Brain microvascular endothelial cell (primary cell): ENCODE data around the gene ID2.

Source experiments
- DNase-seq: peaks from one replicate; pipeline ENCODE4 v3.0.0-alpha.2; 2020
- H3K27ac ChIP-seq: fragments of 250-450 bp; sonication (Bioruptor Pico); 2 replicates; pipeline ENCODE4 v1.5.1; 2020; ENCODE audit warnings: mild to moderate bottlenecking, moderate library complexity
- H3K27me3 ChIP-seq: fragments of 250-450 bp; sonication (Bioruptor Pico); replicated peaks from 2 replicates; pipeline ENCODE4 v1.5.1; 2020; ENCODE audit warnings: mild to moderate bottlenecking
- H3K36me3 ChIP-seq: fragments of 250-450 bp; sonication (Bioruptor Pico); replicated peaks from 2 replicates; pipeline ENCODE4 v1.5.1; 2020; ENCODE audit warnings: mild to moderate bottlenecking
- H3K4me3 ChIP-seq: 2 replicates; pipeline ENCODE4 v1.5.1; 2011; ENCODE audit warnings: low read depth, mild to moderate bottlenecking, control low read depth, low read length, moderate library complexity
- CTCF ChIP-seq: IDR thresholded peaks from 2 replicates; pipeline ENCODE4 v1.5.1; 2011; ENCODE audit warnings: low read depth, mild to moderate bottlenecking, moderate library complexity, low read length, control low read depth, inconsistent platforms; ENCODE audit errors: missing control alignments
- in situ Hi-C: cut with HindIII; loops from 2 replicates; pipeline ENCODE4 v1.10.0; 2017; ENCODE audit warnings: low sequenced_read_pairs, low pct_ligation_motif_present

The ID2 gene

DNA sequence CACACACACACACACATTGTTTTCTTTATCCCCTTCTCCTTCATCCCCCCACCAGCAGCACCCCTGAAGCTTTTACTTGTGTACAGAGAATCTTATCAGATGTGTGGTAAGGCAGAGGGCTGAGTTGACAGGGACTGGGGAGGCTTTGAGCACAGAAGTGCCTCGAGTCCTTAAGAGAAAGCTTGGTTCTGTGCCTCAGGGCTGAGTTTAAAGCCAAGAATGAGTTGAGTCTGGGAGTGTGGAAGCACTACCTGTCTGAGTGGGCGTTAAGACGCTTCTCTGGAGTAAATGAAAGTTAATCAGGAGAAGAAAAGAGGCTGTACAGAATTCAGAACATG lies 2.7 kb downstream of the ID2 start:
- no peaks in the 10 kb centered on the region for H3K36me3 ChIP-seq
- H3K27me3 ChIP-seq = no peaks in the 10 kb centered on the region
- no peak overlapping the region for H3K27ac ChIP-seq
- in situ Hi-C loops = no loop called here
- DNase-seq = no peak
- no peak for TF ChIP-seq CTCF
- peak overlapping the region; percentile 20 for H3K4me3 ChIP-seq

- DNase-seq = no peak
- Histone ChIP-seq H3K4me3 (peak overlapping the region; percentile 47), H3K27me3 (no peaks in the 10 kb centered on the region), H3K36me3 (no peaks in the 10 kb centered on the region), H3K27ac (no peak overlapping the region)
- in situ Hi-C loops = no loop called here
- TF ChIP-seq CTCF = no peak
Measured at GRCh38 chr2:8684878-8685696, 3.2 kb downstream of the ID2 start.

- H3K4me3 ChIP-seq = peak overlapping the region; percentile 47
- H3K27ac ChIP-seq = no peak overlapping the region
- DNase-seq = no peak
- no peaks in the 10 kb centered on the region for H3K27me3 ChIP-seq
- no peaks in the 10 kb centered on the region for H3K36me3 ChIP-seq
- in situ Hi-C loops = no loop called here
- peak; percentile 67 for TF ChIP-seq CTCF
Measured at GRCh38 chr2:8685697-8686358, 4.0 kb downstream of the ID2 start.

DNA sequence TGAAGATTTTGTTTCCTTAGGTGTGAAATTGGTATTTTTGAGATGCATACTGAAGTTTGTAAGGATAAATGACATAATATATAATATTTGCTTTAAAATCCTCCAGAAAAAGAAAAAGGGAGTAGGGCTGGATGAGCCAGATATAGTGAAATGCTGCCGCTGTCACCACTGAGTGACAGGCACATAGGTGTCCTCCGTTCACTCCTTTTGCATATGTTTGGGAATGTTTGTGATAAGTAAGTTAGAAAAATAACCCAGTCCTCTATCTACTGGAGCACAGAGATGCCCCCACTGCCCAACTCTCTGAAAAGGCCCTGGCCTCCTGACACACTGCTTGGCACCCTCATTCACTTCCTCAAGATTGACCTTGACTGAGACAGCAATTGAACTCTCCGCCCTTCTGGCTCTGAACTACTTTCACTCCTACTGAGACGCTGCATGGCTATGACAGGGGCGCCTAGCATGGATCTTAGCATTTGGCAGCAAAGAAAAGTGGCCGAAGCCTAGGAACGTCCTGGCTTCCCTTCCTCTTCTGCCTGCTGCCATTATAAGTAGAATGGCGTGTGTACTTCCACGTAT lies 10.1 kb downstream of the ID2 start:
- Histone ChIP-seq H3K36me3 (no peaks in the 10 kb centered on the region), H3K27ac (no peak overlapping the region), H3K27me3 (no peaks in the 10 kb centered on the region), H3K4me3 (no peak overlapping the region)
- TF ChIP-seq CTCF = no peak
- DNase-seq = no peak
- in situ Hi-C loops = no loop called here

- no peak overlapping the region for H3K27ac ChIP-seq
- in situ Hi-C loops = no loop called here
- DNase-seq = no peak
- H3K27me3 ChIP-seq = no peaks in the 10 kb centered on the region
- TF ChIP-seq CTCF = no peak
- H3K36me3 ChIP-seq = no peaks in the 10 kb centered on the region
- H3K4me3 ChIP-seq = no peak overlapping the region
Measured at GRCh38 chr2:8692783-8693156, 10.9 kb downstream of the ID2 start.
